Hematopoietic multipotent progenitor cell (in vitro differentiated cells): Measurements from ENCODE around the gene SLK. TPM values are rescaled to one million over a fixed set of nuclear protein-coding genes. Genes with fewer than 3 reads are reported as not detected.
A peak's percentile ranks its signal among the peaks of the same experiment; 100 is the strongest.

Experiments
- DNase-seq, 3 donors: peaks; one replicate each; pipeline ENCODE4 v3.0.0-alpha.2; 2011 to 2015; ENCODE audit warnings: low read depth in 2 of 3, low spot score in 2 of 3
- total RNA-seq: library from RNA; depleted of rRNA; stranded (reverse); fragments of >200 nt; gene quantifications from one replicate; pipeline ENCODE4 v1.2.3, GENCODE V29; 2012

Gene SLK
- total RNA-seq, 1 donor = 11.6 TPM

GRCh38 chr10:103985726-103986125, 18.8 kb downstream of the SLK start:
- DNase-seq = no peak

DNA sequence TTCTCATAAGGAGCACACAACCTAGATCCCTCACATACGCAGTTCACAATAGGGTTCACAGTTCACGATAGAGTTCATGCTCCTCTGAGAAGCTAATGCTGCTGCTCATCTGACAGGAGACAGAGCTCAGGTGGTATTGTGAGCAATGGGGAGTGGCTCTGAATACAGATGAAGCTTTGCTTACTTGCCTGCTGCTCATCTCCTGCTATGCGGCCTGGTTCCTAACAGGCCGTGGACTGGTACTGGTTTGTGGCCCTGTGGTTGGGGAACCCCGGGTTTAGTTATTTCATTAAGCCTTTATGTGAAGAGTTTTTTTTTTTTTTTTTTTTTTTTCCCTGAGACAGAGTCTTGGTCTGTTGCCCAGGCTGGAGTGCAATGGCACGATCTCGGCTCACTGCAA, 19.4 kb downstream of the SLK start:
- DNase-seq = peak in 1 of 3 donors; percentile 16

GRCh38 chr10:103990121-103990520, 23.2 kb downstream of the SLK start:
- no peak for DNase-seq

DNA sequence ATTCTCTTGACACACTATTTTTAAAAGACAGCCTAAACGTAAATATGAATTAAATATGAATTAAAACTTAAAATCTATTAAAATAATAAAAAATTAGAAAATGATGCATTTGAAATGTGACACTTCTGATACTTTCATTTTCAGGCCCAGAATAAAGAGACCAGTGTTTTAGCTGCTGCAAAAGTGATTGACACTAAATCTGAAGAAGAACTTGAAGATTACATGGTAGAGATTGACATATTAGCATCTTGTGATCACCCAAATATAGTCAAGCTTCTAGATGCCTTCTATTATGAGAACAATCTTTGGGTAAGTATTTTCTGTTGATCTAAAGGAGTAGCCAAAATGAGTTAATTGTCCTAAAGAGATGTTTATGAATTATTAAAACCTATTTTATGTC, 23.6 kb downstream of the SLK start:
- no peak for DNase-seq

- no peak for DNase-seq
Observed at GRCh38 chr10:103991393-103992128, 24.6 kb downstream of the SLK start.

- DNase-seq = no peak
Observed at GRCh38 chr10:103995134-103995533, 28.2 kb downstream of the SLK start.

- no peak for DNase-seq
Observed at GRCh38 chr10:103998805-103999204, 31.9 kb downstream of the SLK start.

- DNase-seq = no peak
Observed at GRCh38 chr10:104002911-104003310, 36.0 kb downstream of the SLK start.

DNA sequence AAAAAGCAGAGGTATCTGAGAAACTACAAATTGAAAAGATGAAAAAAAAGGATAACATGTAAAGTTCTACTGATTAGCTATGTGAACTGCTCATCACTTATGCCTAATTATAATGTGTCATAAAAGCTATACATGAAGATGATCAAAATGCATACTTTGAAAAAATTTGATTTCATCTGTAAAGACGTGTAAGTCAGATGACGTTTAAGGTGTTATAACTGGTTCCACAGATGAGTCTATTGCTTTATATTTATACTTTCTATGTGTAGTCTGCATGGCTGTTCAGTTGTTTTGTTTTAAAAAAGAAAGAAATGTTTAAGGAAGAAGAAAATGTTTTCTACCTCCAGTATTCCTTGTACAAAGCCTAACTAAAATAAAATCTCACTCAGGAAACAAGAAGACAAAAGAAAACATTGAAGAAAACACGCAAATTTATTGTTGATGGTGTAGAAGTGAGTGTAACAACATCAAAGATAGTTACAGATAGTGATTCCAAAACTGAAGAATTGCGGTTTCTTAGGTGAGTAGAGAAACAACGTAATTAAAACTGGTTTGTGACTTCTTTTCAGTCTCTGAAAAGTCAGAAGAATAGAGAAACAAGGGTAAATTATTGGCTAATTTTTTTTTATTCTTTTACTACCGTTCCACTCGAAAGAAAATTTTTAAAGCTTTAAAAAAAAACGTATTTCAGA, 38.4 kb downstream of the SLK start:
- no peak for DNase-seq

- no peak for DNase-seq
Observed at GRCh38 chr10:104011904-104012303, 45.0 kb downstream of the SLK start.

DNA sequence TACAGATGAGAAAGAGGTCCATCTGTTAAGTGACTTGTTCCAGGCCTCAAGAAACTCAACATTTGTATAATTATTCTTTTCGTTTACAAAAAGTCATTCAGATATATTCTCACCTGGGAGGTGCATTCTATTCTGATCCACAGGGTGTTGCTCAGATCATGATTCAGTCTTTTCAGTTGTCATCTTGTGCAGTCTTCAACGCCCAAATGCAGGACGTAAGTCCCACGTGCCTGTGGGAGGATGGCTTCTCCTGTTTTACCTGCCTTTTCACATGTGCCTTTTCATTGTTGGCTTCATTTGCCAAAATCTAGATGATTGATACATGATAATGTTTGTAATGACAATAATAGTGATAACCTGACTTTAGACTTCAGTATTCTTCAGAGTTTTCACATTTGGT, 46.5 kb downstream of the SLK start:
- DNase-seq = no peak

DNA sequence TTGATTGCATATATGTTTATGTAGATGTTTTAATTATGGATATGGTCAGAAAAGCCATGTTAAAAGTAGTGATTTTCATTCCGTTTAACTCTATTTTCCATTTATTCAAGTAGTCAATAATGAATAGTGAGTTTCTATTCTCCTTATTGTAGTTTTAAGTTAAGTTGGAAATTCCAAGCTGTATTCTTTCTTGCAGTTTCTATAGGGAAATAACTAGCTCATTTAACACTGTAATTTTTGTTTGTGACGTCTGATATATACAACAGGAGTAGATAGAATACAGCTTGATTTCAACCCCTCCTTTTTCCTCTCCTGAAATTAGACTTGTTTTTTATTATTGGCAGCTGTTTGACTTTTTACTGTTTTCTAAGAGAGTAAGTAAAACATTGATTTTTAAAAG, 47.2 kb downstream of the SLK start:
- DNase-seq = no peak

DNA sequence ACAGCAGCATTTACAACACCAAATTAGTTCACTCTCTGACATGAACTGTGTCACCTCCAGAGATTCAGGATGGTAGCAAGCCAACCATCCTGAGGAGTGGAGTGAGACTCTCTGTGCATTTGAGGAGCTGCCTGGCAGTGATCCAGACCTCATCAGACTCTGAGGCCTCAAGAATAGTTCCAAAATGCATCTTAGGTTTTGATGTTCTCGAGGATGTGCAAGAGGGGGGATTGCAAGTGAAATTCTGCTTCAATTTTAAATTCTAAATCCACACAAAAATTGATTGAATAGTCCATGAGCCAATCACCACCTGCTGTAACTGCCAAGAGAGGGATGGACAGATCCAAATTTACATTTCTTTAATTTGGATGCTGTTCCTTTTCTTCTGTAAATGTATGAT, 49.7 kb downstream of the SLK start:
- DNase-seq = no peak

DNA sequence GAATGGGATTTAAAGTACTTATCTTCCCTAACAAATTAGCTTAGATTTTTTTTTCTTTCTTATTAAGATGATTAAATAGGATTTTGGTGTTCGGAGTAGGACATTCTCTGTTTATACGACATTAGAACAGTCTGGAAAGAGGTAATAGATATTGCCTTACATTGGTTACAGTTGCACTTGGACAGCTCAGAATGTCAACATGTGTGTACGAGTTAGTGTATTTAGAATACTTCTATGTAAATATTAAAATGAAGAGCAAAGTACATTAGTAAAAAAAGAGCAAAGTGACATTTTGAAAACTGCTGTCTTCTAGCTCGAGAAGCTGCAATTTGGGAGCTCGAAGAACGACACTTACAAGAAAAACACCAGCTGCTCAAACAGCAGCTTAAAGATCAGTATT, 51.5 kb downstream of the SLK start:
- DNase-seq = no peak

- DNase-seq = no peak
Observed at GRCh38 chr10:104020020-104020419, 53.1 kb downstream of the SLK start.

- DNase-seq = no peak
Observed at GRCh38 chr10:104021246-104021645, 54.3 kb downstream of the SLK start.

- DNase-seq = no peak
Observed at GRCh38 chr10:104022026-104022425, 55.1 kb downstream of the SLK start.

DNA sequence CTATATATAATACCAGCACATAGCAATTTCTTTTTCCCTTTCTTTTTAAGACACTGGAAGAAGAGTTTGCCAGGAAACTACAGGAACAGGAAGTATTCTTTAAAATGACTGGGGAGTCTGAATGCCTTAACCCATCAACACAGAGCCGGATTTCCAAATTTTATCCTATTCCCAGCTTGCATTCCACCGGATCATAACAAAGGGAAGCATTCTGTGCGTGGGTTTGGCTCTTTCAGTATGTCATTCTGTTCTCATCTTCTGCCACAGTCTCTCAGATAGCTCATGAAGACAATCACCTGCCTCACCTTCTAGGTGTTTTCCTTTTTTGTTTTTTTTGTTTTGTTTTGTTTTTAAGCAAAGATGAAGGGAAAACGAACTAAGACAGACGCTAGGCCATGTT, 58.6 kb downstream of the SLK start:
- DNase-seq = no peak

GRCh38 chr10:104026762-104027161, 59.8 kb downstream of the SLK start:
- no peak for DNase-seq

GRCh38 chr10:104028146-104028545, 61.2 kb downstream of the SLK start:
- peak in 2 of 3 donors; percentile 18 to 54 for DNase-seq

DNA sequence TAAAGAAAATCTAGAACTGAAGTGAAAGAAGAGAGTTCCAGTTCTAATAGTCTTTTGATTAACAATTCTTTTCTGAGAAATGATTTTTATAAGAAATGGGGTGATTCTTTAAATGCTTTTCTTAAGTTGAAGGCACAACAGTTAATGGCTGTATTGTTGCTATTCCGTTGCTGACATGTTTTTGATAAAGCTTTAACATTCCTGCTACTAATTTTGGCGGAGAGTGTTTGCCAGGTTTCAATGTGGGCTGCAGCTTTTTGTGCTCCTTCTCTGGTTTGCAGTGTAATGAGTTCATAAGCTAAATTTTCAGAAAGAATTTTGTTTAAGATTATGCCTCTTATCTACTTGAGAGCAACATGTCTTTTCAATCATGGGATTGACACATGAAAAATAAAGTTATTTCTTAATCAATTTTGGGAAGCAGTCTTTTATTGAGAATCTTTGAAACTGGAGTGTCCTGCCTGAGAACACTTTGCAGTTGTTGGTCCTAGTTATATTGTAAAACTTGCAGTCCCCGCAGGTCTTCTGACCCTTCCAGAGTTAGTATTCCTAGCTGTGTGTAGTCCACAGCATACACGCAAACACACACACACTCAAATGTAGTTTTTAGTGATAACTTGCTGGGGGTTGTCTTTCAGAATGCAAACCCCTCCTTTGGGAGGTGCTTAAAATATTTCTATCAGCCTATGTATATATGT, 62.0 kb downstream of the SLK start:
- no peak for DNase-seq

DNA sequence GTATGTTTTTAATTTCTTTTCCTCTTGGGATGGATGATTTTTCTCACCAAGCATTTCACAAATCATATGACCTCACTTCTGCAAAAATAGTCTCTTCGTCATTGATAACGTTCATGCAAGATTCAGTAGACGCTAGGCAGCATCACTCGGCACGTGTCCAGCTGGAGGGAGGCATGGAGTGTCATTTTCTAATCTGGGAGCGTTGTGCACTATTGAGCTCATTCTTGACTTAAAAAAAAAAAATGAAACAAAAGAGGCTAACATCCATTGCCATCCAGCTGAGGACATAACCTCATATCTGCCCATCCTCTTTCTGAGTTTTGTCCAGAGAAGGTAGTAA, 62.6 kb downstream of the SLK start:
- no peak for DNase-seq
